ENCODE results near the gene UTP15.
A peak's percentile ranks its signal among the peaks of the same experiment; 100 is the strongest.

Gene UTP15, protein sequence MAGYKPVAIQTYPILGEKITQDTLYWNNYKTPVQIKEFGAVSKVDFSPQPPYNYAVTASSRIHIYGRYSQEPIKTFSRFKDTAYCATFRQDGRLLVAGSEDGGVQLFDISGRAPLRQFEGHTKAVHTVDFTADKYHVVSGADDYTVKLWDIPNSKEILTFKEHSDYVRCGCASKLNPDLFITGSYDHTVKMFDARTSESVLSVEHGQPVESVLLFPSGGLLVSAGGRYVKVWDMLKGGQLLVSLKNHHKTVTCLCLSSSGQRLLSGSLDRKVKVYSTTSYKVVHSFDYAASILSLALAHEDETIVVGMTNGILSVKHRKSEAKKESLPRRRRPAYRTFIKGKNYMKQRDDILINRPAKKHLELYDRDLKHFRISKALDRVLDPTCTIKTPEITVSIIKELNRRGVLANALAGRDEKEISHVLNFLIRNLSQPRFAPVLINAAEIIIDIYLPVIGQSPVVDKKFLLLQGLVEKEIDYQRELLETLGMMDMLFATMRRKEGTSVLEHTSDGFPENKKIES

DNA sequence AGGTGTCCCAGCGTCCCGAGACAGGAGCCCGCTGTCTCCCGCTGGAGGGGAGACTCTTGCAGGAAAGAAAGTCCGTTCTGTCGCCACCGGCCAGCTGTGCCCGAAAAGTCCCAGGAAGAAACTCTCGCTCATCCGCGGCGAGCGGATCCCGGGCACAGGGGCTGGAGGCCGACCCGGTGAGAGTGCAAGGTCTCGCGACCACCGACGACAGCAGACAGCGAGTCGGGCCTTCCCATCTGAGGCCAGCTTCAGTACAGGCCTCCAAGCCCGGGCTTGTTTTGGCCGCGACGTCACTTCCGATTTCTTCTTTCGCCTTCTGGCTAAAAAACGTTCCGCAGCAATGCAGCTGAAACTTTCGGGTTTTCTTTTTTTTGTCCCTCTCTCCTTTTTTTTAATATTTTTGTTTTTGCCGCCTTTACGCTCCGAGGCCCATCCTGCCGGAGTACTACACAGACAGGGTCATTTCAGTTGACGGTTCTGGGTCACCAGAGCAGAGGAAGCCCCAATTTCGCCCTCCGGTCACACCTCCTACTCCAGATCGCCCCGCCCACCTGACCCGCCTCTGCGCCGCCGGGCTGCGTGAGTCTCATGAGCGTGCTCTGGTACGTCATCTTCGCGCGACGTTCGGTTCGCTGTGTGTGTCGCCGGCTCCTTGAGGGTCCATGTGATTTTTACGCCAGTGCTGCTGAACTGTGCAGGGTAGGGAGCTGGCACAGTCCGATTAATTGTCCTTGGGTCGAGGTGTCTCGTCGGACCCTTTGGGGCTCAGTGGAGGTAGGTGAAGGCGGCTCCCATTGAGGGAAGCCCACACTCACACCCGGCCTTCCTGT, at the start of gene UTP15, which contains the start of gene ANKRA2:
UTP15 (plus strand) TSS at position 605 of the 830 bp plus-strand sequence. CDS start 1,602 bp downstream, outside the sequence.
ANKRA2 (minus strand) TSS at position 501 of the 830 bp plus-strand sequence. CDS start 2,758 bp downstream, outside the sequence.
- H3K36me3 ChIP-seq (ENCODE audit: insufficient read depth, low read length) = peaks cover 4% of the 10 kb centered on the region; the same call in 1 of the 2 replicates
- peak within 1 kb of the TSS; percentile 91 for H3K9ac ChIP-seq (ENCODE audit: low read depth, low read length)
- H3K9me3 ChIP-seq (ENCODE audit: control insufficient read depth, insufficient read depth, low read length) = no peaks in the 10 kb centered on the region

DNA sequence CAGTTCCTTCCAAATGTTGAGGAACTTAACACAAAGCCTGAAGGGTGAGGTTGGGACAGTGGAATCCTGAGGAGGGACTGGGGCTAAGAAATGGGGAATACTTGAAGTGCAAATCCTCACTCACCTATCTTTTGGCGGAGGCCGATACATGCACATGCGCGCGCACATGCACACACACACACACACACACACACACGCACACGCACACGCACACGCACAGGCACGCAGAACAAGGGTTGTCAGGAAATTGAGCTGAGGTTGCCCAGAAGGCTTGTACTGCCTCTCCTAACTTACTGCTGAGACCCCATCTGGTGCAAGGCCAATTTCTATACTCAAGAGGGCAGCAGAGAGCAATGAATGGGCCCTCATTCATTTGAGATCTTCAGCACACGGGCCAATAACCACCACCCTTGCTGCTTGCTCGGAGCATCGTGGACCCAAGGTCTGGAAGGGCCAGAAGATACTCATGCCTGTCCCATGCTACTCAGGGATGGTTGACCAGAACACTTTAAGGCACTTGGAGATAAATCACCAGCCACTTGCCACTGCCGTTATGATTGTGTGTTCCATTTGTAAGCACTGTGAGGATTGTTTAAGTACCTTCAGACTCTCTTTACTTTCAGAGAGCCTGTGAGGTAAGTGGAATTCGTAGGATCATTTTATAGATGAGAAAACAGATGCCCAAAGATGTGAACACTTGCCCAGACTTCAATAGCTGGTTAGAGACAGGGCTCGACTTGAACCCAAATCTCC, 45.8 kb upstream of the UTP15 start:
- Histone ChIP-seq H3K9ac (ENCODE audit: low read depth, low read length) (no peak overlapping the region; the same call in 1 of the 2 replicates), H3K4me1 (ENCODE audit: insufficient read depth, low read length) (no peaks in the 10 kb centered on the region), H3K9me3 (ENCODE audit: control insufficient read depth, insufficient read depth, low read length) (no peaks in the 10 kb centered on the region), H3K36me3 (ENCODE audit: insufficient read depth, low read length) (no peaks in the 10 kb centered on the region)

More for the DNA sequence above, at the start of gene UTP15, which contains the start of gene ANKRA2:
- no peaks in the 10 kb centered on the region for H3K4me1 ChIP-seq (ENCODE audit: insufficient read depth, low read length)

DNA sequence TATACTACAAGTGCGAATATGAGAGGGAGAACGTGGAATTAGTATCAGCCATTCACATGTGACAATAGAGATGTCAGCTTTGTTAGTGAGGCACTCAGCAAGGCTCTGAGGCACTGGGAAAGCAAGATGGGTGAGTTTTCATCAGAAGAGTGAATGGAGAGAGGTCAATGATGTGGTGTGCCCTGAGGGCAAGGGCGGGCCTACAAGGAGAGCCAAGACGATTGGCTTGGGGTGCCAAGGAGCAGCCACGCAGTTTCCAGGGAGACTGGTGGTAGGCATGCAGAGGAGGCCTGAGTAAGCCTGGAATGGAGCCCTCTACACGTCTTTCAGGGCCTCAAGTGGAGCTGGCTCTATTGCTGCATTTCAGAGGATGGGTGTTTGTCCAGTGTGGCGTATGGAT, 42.6 kb upstream of the UTP15 start:
- Histone ChIP-seq H3K9ac (ENCODE audit: low read depth, low read length) (no peak overlapping the region), H3K4me1 (ENCODE audit: insufficient read depth, low read length) (no peaks in the 10 kb centered on the region), H3K9me3 (ENCODE audit: control insufficient read depth, insufficient read depth, low read length) (no peaks in the 10 kb centered on the region), H3K36me3 (ENCODE audit: insufficient read depth, low read length) (no peaks in the 10 kb centered on the region)

DNA sequence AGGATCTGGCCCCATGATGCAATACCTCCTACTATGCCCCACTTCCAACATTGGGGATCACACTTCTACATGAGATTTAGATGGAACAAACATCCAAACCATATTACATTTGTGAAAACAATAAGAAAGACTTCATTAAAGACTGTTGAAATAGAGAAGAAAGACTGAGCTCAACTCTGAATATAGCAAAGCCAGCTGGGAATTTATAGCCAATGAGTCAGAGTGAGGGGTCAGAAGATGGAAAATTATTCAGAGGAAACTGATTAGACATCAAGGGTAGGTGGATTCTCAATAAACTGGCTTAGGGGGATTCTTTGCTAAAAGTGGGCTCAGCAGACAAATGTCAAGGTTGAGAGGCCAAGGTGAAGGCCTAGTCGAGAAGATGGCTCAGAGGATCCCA, 41.7 kb upstream of the UTP15 start:
- Histone ChIP-seq H3K9ac (ENCODE audit: low read depth, low read length) (no peak overlapping the region), H3K9me3 (ENCODE audit: control insufficient read depth, insufficient read depth, low read length) (no peaks in the 10 kb centered on the region), H3K4me1 (ENCODE audit: insufficient read depth, low read length) (no peaks in the 10 kb centered on the region), H3K36me3 (ENCODE audit: insufficient read depth, low read length) (no peaks in the 10 kb centered on the region)

DNA sequence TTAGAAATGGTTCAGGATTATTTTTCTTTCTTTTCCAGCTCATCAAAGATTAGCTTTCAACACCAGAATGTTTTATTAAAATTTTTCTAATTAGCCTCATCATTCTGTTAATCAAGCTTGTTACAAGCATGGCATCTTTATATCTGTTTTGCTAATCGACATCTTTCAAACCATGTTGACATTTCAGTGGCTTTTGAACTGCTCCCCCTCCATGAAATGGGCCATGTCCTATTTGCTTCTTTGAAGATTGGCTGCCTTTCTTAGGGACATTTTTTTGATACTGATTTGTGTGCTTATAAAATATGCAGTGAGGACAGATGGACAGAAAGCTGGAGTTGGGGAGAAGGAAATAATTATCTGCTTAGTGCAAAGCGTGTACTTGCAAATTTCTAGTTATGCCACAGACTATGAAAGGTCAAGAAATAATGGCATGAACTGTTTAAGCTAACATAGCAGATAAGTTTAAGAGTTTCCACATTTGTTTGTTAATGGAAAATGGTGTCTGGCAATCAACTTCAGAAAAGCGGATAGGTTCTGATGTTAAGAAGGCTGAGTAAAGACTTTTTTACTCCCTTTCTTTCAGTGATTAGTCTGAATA, 39.8 kb upstream of the UTP15 start:
- H3K9me3 ChIP-seq (ENCODE audit: control insufficient read depth, insufficient read depth, low read length) = no peaks in the 10 kb centered on the region
- H3K36me3 ChIP-seq (ENCODE audit: insufficient read depth, low read length) = no peaks in the 10 kb centered on the region
- no peaks in the 10 kb centered on the region for H3K4me1 ChIP-seq (ENCODE audit: insufficient read depth, low read length)
- no peak overlapping the region for H3K9ac ChIP-seq (ENCODE audit: low read depth, low read length)

DNA sequence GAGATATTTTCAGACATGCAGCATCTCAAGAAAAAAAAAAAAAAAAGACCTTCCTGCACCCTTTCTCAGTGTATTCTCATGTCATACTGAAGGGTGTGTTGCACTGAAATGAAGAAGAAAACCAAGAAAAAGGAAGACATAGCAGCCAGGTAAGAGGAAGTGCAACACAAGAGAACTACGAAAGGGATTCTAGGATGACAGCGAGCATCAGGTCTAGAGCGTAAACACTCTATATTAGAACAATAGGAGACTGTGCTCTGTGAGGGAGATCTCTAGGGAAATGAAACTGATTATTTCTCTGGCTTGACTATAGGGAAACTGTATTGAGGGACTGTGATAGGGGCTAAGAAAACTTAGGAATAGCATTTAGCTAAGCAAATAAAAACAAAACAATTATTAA, 37.3 kb upstream of the UTP15 start:
- Histone ChIP-seq H3K36me3 (ENCODE audit: insufficient read depth, low read length) (no peaks in the 10 kb centered on the region), H3K9ac (ENCODE audit: low read depth, low read length) (no peak overlapping the region), H3K9me3 (ENCODE audit: control insufficient read depth, insufficient read depth, low read length) (peaks cover 5% of the 10 kb centered on the region), H3K4me1 (ENCODE audit: insufficient read depth, low read length) (no peaks in the 10 kb centered on the region)

DNA sequence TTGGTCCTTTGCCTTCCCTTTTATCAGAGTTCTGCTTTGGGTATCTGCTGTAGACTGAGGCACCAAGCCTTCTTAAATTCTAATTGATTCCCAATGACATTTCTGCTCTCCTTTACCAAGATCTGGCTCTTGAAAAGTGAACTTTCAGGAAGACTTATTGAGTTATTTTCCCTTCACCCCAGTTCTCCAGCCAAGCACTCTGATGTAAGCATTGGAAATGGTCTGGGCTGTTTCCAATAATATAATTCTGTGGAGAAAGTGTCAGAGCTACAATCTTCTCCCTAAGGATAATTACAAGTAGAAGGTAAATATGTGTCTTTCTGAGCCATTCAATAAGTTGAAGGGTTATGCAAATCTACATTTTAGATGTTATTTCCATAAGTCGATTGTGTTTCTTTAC, 36.5 kb upstream of the UTP15 start:
- peaks cover 5% of the 10 kb centered on the region for H3K9me3 ChIP-seq (ENCODE audit: control insufficient read depth, insufficient read depth, low read length)
- no peaks in the 10 kb centered on the region for H3K4me1 ChIP-seq (ENCODE audit: insufficient read depth, low read length)
- no peak overlapping the region for H3K9ac ChIP-seq (ENCODE audit: low read depth, low read length)
- H3K36me3 ChIP-seq (ENCODE audit: insufficient read depth, low read length) = no peaks in the 10 kb centered on the region

DNA sequence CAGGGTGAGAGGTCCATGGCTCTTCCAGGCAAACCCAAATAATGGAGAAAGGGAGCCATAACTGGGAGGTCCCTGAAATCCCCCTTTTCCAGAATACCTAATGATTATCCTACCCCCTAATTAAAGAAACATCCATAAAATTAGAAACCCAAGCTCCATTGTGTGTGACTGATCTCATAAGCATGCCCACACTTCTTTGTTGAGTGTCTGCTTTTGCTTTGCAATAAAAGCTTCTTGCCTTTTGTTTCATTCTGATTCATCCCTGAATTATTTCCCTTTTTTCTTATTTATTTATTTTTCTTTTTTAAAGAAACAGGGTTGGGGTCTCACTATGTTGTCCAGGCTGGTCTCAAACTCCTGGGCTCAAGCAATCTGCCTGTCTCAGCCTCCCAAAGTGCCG, 34.2 kb upstream of the UTP15 start:
- H3K4me1 ChIP-seq (ENCODE audit: insufficient read depth, low read length) = no peaks in the 10 kb centered on the region
- H3K9me3 ChIP-seq (ENCODE audit: control insufficient read depth, insufficient read depth, low read length) = peaks cover 5% of the 10 kb centered on the region
- H3K36me3 ChIP-seq (ENCODE audit: insufficient read depth, low read length) = no peaks in the 10 kb centered on the region
- H3K9ac ChIP-seq (ENCODE audit: low read depth, low read length) = no peak overlapping the region

DNA sequence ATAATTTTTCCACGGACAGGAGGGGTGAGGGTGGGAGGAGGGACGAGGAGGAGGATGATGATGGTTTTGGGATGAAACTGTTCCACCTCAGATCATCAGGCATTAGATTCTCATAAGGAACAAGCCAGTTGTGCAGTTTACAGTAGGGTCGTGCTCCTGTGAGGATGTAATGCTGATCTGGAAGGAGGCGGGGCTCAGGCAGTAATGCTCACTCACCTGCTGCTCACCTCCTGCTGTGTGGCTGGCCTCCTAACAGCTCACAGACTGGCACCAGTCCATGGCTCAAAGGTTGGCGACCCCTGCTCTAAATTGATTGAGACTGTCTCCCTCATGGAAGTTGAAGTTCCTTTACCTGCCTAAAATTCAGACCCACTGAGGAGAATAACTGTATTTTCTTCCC, 33.3 kb upstream of the UTP15 start:
- no peaks in the 10 kb centered on the region for H3K36me3 ChIP-seq (ENCODE audit: insufficient read depth, low read length)
- no peaks in the 10 kb centered on the region for H3K4me1 ChIP-seq (ENCODE audit: insufficient read depth, low read length)
- peaks cover 5% of the 10 kb centered on the region for H3K9me3 ChIP-seq (ENCODE audit: control insufficient read depth, insufficient read depth, low read length)
- no peak overlapping the region for H3K9ac ChIP-seq (ENCODE audit: low read depth, low read length)

DNA sequence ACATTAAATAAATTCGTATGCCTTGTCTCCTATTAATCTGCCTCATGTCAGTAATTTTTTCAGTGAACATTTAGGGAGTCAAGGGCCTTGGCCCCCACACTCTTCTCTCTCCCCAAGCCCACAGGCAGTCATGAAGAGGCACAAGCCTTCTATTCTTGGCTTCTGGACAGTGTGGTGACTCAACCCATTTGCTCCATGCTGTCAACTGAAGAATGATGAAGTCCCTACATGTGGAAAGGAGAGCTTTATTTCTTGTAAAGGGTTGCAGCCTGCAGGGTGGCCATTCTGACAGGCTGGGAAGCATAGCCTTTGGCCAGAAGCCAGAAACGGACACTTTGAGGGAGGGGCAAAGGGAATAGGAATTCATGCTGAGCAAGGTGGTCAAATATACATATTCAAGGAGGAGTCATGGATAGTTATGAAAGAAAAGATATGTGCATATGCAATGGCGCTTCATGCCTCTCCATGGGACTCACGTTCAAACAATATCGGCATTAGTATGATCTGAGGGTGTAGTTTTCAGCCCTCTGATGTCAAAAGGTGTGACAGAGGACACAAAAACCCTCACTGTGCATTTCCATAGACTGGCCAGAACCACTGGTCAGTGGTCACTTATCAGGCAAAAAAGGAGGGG, 31.4 kb upstream of the UTP15 start:
- Histone ChIP-seq H3K36me3 (ENCODE audit: insufficient read depth, low read length) (no peaks in the 10 kb centered on the region), H3K4me1 (ENCODE audit: insufficient read depth, low read length) (no peaks in the 10 kb centered on the region), H3K9me3 (ENCODE audit: control insufficient read depth, insufficient read depth, low read length) (peaks cover 5% of the 10 kb centered on the region), H3K9ac (ENCODE audit: low read depth, low read length) (no peak overlapping the region)

DNA sequence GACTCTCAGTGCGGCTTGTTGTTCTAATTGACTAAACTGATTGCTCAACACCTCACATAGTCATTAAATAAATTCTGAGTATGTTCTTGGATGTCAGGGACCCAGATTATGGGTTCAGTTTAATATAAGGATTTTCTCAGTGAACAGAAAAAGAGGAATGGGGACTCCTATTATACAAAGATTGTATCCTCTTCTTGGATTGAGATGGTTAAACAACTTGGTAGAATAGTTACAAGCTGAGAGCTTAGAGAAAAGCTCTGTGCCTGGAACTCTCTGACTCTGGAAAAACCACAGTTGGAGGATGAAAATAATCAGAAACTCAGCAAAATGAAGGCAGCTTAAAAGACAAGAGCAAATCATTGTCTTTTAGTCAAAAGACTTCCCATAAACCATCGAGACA, 30.6 kb upstream of the UTP15 start:
- H3K36me3 ChIP-seq (ENCODE audit: insufficient read depth, low read length) = no peaks in the 10 kb centered on the region
- peaks cover 4% of the 10 kb centered on the region; the same call in 1 of the 2 replicates for H3K4me1 ChIP-seq (ENCODE audit: insufficient read depth, low read length)
- peaks cover 5% of the 10 kb centered on the region for H3K9me3 ChIP-seq (ENCODE audit: control insufficient read depth, insufficient read depth, low read length)

DNA sequence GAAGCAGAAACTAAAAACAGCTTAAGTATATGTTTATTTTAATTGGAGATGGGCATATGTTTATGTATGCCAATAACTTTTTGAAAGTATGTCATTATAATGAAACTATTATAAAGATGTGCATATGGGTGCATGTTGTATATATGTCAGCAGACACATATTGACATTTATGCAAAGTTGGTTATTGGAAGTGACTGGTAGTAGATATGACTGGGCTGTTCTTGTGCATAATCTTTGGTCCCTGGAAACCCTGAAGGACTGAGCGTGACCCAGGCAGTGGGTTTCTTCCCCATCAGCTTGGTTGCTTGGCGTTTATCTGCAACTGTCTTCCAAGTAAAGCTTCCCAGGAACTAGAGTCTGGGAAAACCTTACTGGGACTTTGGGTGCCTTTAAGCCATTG, 25.8 kb upstream of the UTP15 start:
- no peak overlapping the region for H3K9ac ChIP-seq (ENCODE audit: low read depth, low read length)
- peaks cover 24% of the 10 kb centered on the region for H3K4me1 ChIP-seq (ENCODE audit: insufficient read depth, low read length)

More for the DNA sequence above, 30.6 kb upstream of the UTP15 start:
- no peak overlapping the region for H3K9ac ChIP-seq (ENCODE audit: low read depth, low read length)

DNA sequence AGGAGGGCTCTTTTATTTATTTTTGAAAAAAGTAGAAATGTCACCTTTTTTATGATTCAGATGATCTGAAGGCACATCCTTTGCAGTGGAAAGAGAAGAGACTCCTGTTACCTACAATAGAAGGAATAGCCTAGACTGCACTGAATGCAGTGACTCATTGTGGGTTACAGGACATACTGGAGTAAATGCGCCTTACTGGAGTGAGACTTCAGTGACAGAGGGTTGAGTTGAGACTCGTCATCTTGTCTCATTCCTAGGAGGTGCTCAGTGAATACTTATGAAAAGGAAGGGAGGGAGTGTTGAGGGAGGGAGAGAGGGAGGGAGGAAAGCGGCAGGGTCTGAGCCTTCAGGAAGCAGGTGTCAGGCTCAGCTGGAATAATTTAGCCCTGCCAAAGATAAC, 25.4 kb upstream of the UTP15 start:
- H3K9me3 ChIP-seq (ENCODE audit: control insufficient read depth, insufficient read depth, low read length) = no peaks in the 10 kb centered on the region

More for the DNA sequence above, 25.8 kb upstream of the UTP15 start:
- Histone ChIP-seq H3K36me3 (ENCODE audit: insufficient read depth, low read length) (no peaks in the 10 kb centered on the region), H3K9me3 (ENCODE audit: control insufficient read depth, insufficient read depth, low read length) (no peaks in the 10 kb centered on the region)

More for the DNA sequence above, 25.4 kb upstream of the UTP15 start:
- H3K4me1 ChIP-seq (ENCODE audit: insufficient read depth, low read length) = peaks cover 24% of the 10 kb centered on the region
- no peak overlapping the region for H3K9ac ChIP-seq (ENCODE audit: low read depth, low read length)
- H3K36me3 ChIP-seq (ENCODE audit: insufficient read depth, low read length) = no peaks in the 10 kb centered on the region
